Measurements from ENCODE around the gene PFN3. TPM values are rescaled to one million over a fixed set of nuclear protein-coding genes. Genes with fewer than 3 reads are reported as not detected.

Gene PFN3
- total and polyA plus RNA-seq, 11 donors, result not detected

- H3K4me1 ChIP-seq, result peaks cover 0 to 42% (median 12%) of the 10 kb centered on the region in 12 donors
- no peaks in the 10 kb centered on the region for H3K9me3 ChIP-seq
- intact Hi-C loops (cut with DNase I), result no loop called here
- TF ChIP-seq POLR2A (IDR thresholded peaks at IDR 0.05) (no peak), CTCF (IDR thresholded peaks at IDR 0.05) (no peak)
- no peaks in the 10 kb centered on the region for H3K27me3 ChIP-seq
- ATAC-seq (no peak), DNase-seq (no peak)
- H3K4me3 ChIP-seq, result no peak overlapping the region
- peaks cover 0 to 92% (median 64%) of the 10 kb centered on the region in 9 donors for H3K36me3 ChIP-seq
- 92 to 95% (median 95%) methylated on average over 18 to 20 of the region's 20 CpGs for WGBS, 4 donors
- no peak overlapping the region for H3K27ac ChIP-seq
Measured at GRCh38 chr5:177434942-177435738, 34.7 kb upstream of the PFN3 start.

GRCh38 chr5:177434437-177434836 lies 34.0 kb upstream of the PFN3 start:
- Histone ChIP-seq H3K36me3 (peaks cover 0 to 85% (median 64%) of the 10 kb centered on the region in 9 donors), H3K4me3 (no peak overlapping the region), H3K4me1 (peaks cover 0 to 49% (median 12%) of the 10 kb centered on the region in 12 donors), H3K27me3 (no peaks in the 10 kb centered on the region), H3K27ac (no peak overlapping the region), H3K9me3 (no peaks in the 10 kb centered on the region)
- no peak for DNase-seq
- 83 to 93% (median 87%) methylated on average over 2 to 8 of the region's 8 CpGs for WGBS, 4 donors
- intact Hi-C loops (cut with DNase I), result no loop called here
- TF ChIP-seq POLR2A (IDR thresholded peaks at IDR 0.05), result no peak
- no peak for TF ChIP-seq CTCF (IDR thresholded peaks at IDR 0.05)
- no peak for ATAC-seq

DNA sequence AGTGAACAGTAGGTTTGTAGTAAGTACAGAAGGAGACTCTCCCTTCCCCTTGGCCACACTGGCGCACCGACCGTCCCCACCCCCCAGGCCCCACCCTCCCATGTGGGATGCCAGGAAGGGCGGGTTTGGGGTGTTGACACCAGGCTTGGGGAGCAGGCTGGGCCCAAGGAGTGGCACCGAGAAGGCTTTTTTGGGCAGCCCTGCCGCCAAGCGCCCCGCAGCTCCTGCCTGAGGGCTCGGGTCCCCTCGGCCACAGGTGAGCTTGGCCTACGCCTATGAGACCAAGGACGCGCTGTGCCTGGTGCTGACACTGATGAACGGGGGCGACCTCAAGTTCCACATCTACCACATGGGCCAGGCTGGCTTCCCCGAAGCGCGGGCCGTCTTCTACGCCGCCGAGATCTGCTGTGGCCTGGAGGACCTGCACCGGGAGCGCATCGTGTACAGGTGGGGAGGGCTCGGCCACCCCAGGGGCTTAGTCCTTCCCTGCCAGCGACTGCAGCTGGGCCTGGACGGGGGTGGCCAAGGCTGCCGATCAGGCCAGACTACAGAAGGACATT lies 33.3 kb upstream of the PFN3 start:
- Histone ChIP-seq H3K4me1 (peaks cover 0 to 54% (median 13%) of the 10 kb centered on the region in 12 donors), H3K9me3 (no peaks in the 10 kb centered on the region), H3K36me3 (peaks cover 0 to 78% (median 62%) of the 10 kb centered on the region in 9 donors), H3K4me3 (no peak overlapping the region), H3K27ac (no peak overlapping the region), H3K27me3 (no peaks in the 10 kb centered on the region)
- WGBS, 4 donors, result 92 to 95% (median 95%) methylated on average over 15 to 29 of the region's 29 CpGs
- no peak for DNase-seq
- intact Hi-C loops (cut with DNase I), result no loop called here
- TF ChIP-seq CTCF (IDR thresholded peaks at IDR 0.05) (no peak), POLR2A (IDR thresholded peaks at IDR 0.05) (no peak)
- ATAC-seq, result no peak

- no peak overlapping the region for H3K4me3 ChIP-seq
- H3K27me3 ChIP-seq, result no peaks in the 10 kb centered on the region
- ATAC-seq (no peak), DNase-seq (no peak)
- 94 to 97% (median 95%) methylated on average over 13 to 25 of the region's 25 CpGs for WGBS, 4 donors
- H3K9me3 ChIP-seq, result no peaks in the 10 kb centered on the region
- peaks cover 0 to 71% (median 59%) of the 10 kb centered on the region in 9 donors for H3K36me3 ChIP-seq
- H3K27ac ChIP-seq, result peak overlapping the region in 6 of 12 donors; percentile 24 to 95 (median 37)
- intact Hi-C loops (cut with DNase I), result no loop called here
- TF ChIP-seq POLR2A (IDR thresholded peaks at IDR 0.05), result no peak
- TF ChIP-seq CTCF (IDR thresholded peaks at IDR 0.05), result no peak
- H3K4me1 ChIP-seq, result peaks cover 0 to 61% (median 20%) of the 10 kb centered on the region in 12 donors
Measured at GRCh38 chr5:177432839-177433657, 32.6 kb upstream of the PFN3 start.
